ENCODE results near the gene AGBL2.
"Not testable (repeated sequence)": the region's sequence is repeated elsewhere in the genome, so short reads cannot be mapped to it uniquely, and the experiment has no call there.

The AGBL2 gene

GRCh38 chr11:47715082-47715669, at the start of gene AGBL2:
AGBL2 (minus strand) TSS chr11:47715369; CDS start chr11:47714650, 719 bp downstream.
- peak; percentile 73 for DNase-seq

- DNase-seq = not testable (repeated sequence)
Observed at GRCh38 chr11:47759291-47759690, 44.1 kb upstream of the AGBL2 start.

- no peak for DNase-seq
Observed at GRCh38 chr11:47756208-47756607, 41.0 kb upstream of the AGBL2 start.

GRCh38 chr11:47750725-47751124, 35.6 kb upstream of the AGBL2 start:
- DNase-seq = no peak

GRCh38 chr11:47742494-47742893, 27.3 kb upstream of the AGBL2 start:
- DNase-seq = not testable (repeated sequence)

- not testable (repeated sequence) for DNase-seq
Observed at GRCh38 chr11:47737817-47738216, 22.6 kb upstream of the AGBL2 start.

GRCh38 chr11:47732271-47732670, 17.1 kb upstream of the AGBL2 start:
- DNase-seq = no peak

- DNase-seq = no peak
Observed at GRCh38 chr11:47731475-47731874, 16.3 kb upstream of the AGBL2 start.

- DNase-seq = no peak
Observed at GRCh38 chr11:47726878-47727514, 11.8 kb upstream of the AGBL2 start.

- no peak for DNase-seq
Observed at GRCh38 chr11:47726118-47726442, 10.9 kb upstream of the AGBL2 start.

- no peak for DNase-seq
Observed at GRCh38 chr11:47725442-47726117, 10.4 kb upstream of the AGBL2 start.

- DNase-seq = no peak
Observed at GRCh38 chr11:47724041-47724729, 9.0 kb upstream of the AGBL2 start.

- DNase-seq = no peak
Observed at GRCh38 chr11:47723041-47723440, 7.9 kb upstream of the AGBL2 start.

GRCh38 chr11:47720651-47721050, 5.5 kb upstream of the AGBL2 start:
- DNase-seq = no peak

GRCh38 chr11:47716692-47717091, 1.5 kb upstream of the AGBL2 start:
- DNase-seq = no peak

- DNase-seq = no peak
Observed at GRCh38 chr11:47714554-47715081, 551 bp downstream of the AGBL2 start.

GRCh38 chr11:47711816-47712215, 3.4 kb downstream of the AGBL2 start:
- DNase-seq = no peak

GRCh38 chr11:47711225-47711624, 3.9 kb downstream of the AGBL2 start:
- no peak for DNase-seq

GRCh38 chr11:47707275-47707786, 7.8 kb downstream of the AGBL2 start:
- not testable (repeated sequence) for DNase-seq

- DNase-seq = no peak
Observed at GRCh38 chr11:47705721-47706120, 9.4 kb downstream of the AGBL2 start.

- no peak for DNase-seq
Observed at GRCh38 chr11:47691979-47692378, 23.2 kb downstream of the AGBL2 start.

- DNase-seq = no peak
Observed at GRCh38 chr11:47689480-47689879, 25.7 kb downstream of the AGBL2 start.

- DNase-seq = no peak
Observed at GRCh38 chr11:47688991-47689390, 26.2 kb downstream of the AGBL2 start.
